ENCODE data around the gene LZTFL1. TPM values are rescaled to one million over a fixed set of nuclear protein-coding genes. Genes with fewer than 3 reads are reported as not detected.

LZTFL1 gene
- polyA plus RNA-seq, 4 donors: 4.5 to 34.4 (median 6.5) TPM

GRCh38 chr3:45884368-45885201, 42.7 kb upstream of the LZTFL1 start:
- H3K4me1 ChIP-seq (ENCODE audit: control insufficient read depth in 3 of 3, insufficient read depth in 2 of 3, low read depth in 1 of 3, low read length in 2 of 3): peaks cover 0 to 6% (median 0%) of the 10 kb centered on the region in 3 donors
- no peaks in the 10 kb centered on the region for H3K27me3 ChIP-seq (ENCODE audit: control insufficient read depth in 3 of 3, insufficient read depth in 3 of 3, low read length in 3 of 3)
- 68 to 79% (median 72%) methylated on average over 23 of the region's 23 CpGs for WGBS, 3 donors
- H3K36me3 ChIP-seq (ENCODE audit: control insufficient read depth in 3 of 3, insufficient read depth in 2 of 3, low read depth in 1 of 3, low read length in 3 of 3): no peaks in the 10 kb centered on the region
- DNase-seq (no peak), FAIRE-seq (no peak)
- H3K9me3 ChIP-seq (ENCODE audit: control insufficient read depth in 2 of 2, insufficient read depth in 1 of 2, low read depth in 1 of 2, low read length in 1 of 2): no peaks in the 10 kb centered on the region
- peak overlapping the region in 2 of 3 donors; percentile 24 to 39 for H3K27ac ChIP-seq (ENCODE audit: low read depth in 1 of 3, low read length in 2 of 3)
- H3K4me3 ChIP-seq (ENCODE audit: low read depth in 1 of 3, low read length in 3 of 3): peak overlapping the region in 1 of 3 donors; percentile 18

GRCh38 chr3:45881078-45882022, 39.4 kb upstream of the LZTFL1 start:
- Histone ChIP-seq H3K4me1 (ENCODE audit: control insufficient read depth in 3 of 3, insufficient read depth in 2 of 3, low read depth in 1 of 3, low read length in 2 of 3) (peaks cover 0 to 6% (median 0%) of the 10 kb centered on the region in 3 donors), H3K9me3 (ENCODE audit: control insufficient read depth in 2 of 2, insufficient read depth in 1 of 2, low read depth in 1 of 2, low read length in 1 of 2) (no peaks in the 10 kb centered on the region), H3K4me3 (ENCODE audit: low read depth in 1 of 3, low read length in 3 of 3) (no peak overlapping the region), H3K27me3 (ENCODE audit: control insufficient read depth in 3 of 3, insufficient read depth in 3 of 3, low read length in 3 of 3) (no peaks in the 10 kb centered on the region), H3K27ac (ENCODE audit: low read depth in 1 of 3, low read length in 2 of 3) (peak overlapping the region in 2 of 3 donors; percentile 36 to 60), H3K36me3 (ENCODE audit: control insufficient read depth in 3 of 3, insufficient read depth in 2 of 3, low read depth in 1 of 3, low read length in 3 of 3) (no peaks in the 10 kb centered on the region)
- FAIRE-seq (no peak), DNase-seq (peak in 1 of 2 donors; percentile 71)
- WGBS, 3 donors: 53 to 67% (median 58%) methylated on average over 8 of the region's 8 CpGs

DNA sequence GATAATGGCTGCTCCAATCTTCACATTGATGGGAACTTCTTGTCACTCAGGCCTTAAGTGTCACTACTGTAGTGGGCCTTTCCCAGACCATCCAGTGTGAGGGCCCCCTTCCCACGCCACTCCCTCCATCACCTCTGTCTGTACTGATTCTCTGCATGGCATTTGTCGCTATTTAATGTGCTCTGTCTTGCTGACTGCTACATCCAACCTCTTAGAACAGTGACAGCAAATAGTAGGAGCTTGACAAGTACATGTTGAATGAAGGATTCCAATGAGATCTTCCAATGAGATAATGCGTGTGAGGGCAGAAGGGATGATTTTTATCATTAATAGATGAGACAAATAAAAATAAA, 38.8 kb upstream of the LZTFL1 start:
- no peak for FAIRE-seq
- no peak for DNase-seq
- 67 to 87% (median 77%) methylated on average over 3 of the region's 3 CpGs for WGBS, 3 donors
- H3K4me1 ChIP-seq (ENCODE audit: control insufficient read depth in 3 of 3, insufficient read depth in 2 of 3, low read depth in 1 of 3, low read length in 2 of 3): peaks cover 0 to 6% (median 0%) of the 10 kb centered on the region in 3 donors
- no peaks in the 10 kb centered on the region for H3K9me3 ChIP-seq (ENCODE audit: control insufficient read depth in 2 of 2, insufficient read depth in 1 of 2, low read depth in 1 of 2, low read length in 1 of 2)
- peak overlapping the region in 2 of 3 donors; percentile 65 for H3K27ac ChIP-seq (ENCODE audit: low read depth in 1 of 3, low read length in 2 of 3)
- H3K36me3 ChIP-seq (ENCODE audit: control insufficient read depth in 3 of 3, insufficient read depth in 2 of 3, low read depth in 1 of 3, low read length in 3 of 3): no peaks in the 10 kb centered on the region
- no peaks in the 10 kb centered on the region for H3K27me3 ChIP-seq (ENCODE audit: control insufficient read depth in 3 of 3, insufficient read depth in 3 of 3, low read length in 3 of 3)
- no peak overlapping the region for H3K4me3 ChIP-seq (ENCODE audit: low read depth in 1 of 3, low read length in 3 of 3)

DNA sequence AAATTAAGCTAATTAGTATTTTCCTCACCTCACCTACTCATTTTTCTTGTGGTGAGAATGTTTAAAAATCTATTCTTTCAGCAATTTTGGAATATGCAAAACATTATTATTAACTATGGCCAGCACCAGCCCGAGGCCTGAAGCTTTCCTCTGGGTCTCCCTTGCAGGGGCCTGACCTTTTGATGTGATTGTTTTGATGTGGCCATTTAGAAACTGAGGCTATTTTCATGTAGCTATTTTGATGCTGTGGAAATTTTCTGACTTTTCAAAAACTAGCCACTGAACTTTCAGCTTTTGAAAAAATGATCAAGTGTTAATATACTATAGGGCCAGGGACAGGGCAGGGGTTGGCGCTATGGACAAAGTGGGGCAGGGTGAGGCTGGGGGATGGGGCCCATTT, 36.2 kb upstream of the LZTFL1 start:
- no peaks in the 10 kb centered on the region for H3K9me3 ChIP-seq (ENCODE audit: control insufficient read depth in 2 of 2, insufficient read depth in 1 of 2, low read depth in 1 of 2, low read length in 1 of 2)
- 76 to 90% (median 80%) methylated on average over 2 of the region's 2 CpGs for WGBS, 3 donors
- FAIRE-seq: no peak
- no peak overlapping the region for H3K27ac ChIP-seq (ENCODE audit: low read depth in 1 of 3, low read length in 2 of 3)
- no peak for DNase-seq
- H3K27me3 ChIP-seq (ENCODE audit: control insufficient read depth in 3 of 3, insufficient read depth in 3 of 3, low read length in 3 of 3): no peaks in the 10 kb centered on the region
- no peak overlapping the region for H3K4me3 ChIP-seq (ENCODE audit: low read depth in 1 of 3, low read length in 3 of 3)
- H3K4me1 ChIP-seq (ENCODE audit: control insufficient read depth in 3 of 3, insufficient read depth in 2 of 3, low read depth in 1 of 3, low read length in 2 of 3): peaks cover 0 to 6% (median 0%) of the 10 kb centered on the region in 3 donors
- H3K36me3 ChIP-seq (ENCODE audit: control insufficient read depth in 3 of 3, insufficient read depth in 2 of 3, low read depth in 1 of 3, low read length in 3 of 3): no peaks in the 10 kb centered on the region

GRCh38 chr3:45874677-45875346, 32.9 kb upstream of the LZTFL1 start:
- WGBS, 3 donors: 69 to 81% (median 77%) methylated on average over 5 of the region's 5 CpGs
- DNase-seq (no peak), FAIRE-seq (no peak)
- Histone ChIP-seq H3K4me3 (ENCODE audit: low read depth in 1 of 3, low read length in 3 of 3) (no peak overlapping the region), H3K27me3 (ENCODE audit: control insufficient read depth in 3 of 3, insufficient read depth in 3 of 3, low read length in 3 of 3) (no peaks in the 10 kb centered on the region), H3K4me1 (ENCODE audit: control insufficient read depth in 3 of 3, insufficient read depth in 2 of 3, low read depth in 1 of 3, low read length in 2 of 3) (no peaks in the 10 kb centered on the region), H3K9me3 (ENCODE audit: control insufficient read depth in 2 of 2, insufficient read depth in 1 of 2, low read depth in 1 of 2, low read length in 1 of 2) (no peaks in the 10 kb centered on the region), H3K27ac (ENCODE audit: low read depth in 1 of 3, low read length in 2 of 3) (peak overlapping the region in 1 of 3 donors; percentile 14), H3K36me3 (ENCODE audit: control insufficient read depth in 3 of 3, insufficient read depth in 2 of 3, low read depth in 1 of 3, low read length in 3 of 3) (no peaks in the 10 kb centered on the region)

DNA sequence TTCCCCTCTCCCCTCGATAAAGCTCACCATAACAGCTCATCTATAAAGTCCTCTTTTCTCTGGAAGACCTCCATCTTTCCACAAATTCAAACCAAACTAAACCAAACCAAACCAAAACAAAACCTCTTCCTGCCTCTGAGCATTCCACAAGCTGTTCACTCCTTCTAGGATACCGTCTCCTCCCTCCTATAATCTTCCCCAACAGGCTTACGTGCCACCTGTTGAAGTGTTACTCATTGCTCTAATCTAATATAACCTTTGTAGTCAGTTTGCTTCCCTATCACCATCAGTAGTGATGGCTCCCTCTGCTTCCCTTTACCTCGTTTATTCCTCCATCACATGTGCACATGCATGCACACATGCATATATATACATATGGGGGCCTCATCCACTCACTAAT, 31.7 kb upstream of the LZTFL1 start:
- 40 to 67% (median 48%) methylated on average over 4 of the region's 4 CpGs for WGBS, 3 donors
- FAIRE-seq: no peak

GRCh38 chr3:45873036-45873435, 31.1 kb upstream of the LZTFL1 start:
- Histone ChIP-seq H3K4me3 (ENCODE audit: low read depth in 1 of 3, low read length in 3 of 3) (no peak overlapping the region), H3K27me3 (ENCODE audit: control insufficient read depth in 3 of 3, insufficient read depth in 3 of 3, low read length in 3 of 3) (no peaks in the 10 kb centered on the region)
- no peak for FAIRE-seq

More for the DNA sequence above, 31.7 kb upstream of the LZTFL1 start:
- no peak overlapping the region for H3K4me3 ChIP-seq (ENCODE audit: low read depth in 1 of 3, low read length in 3 of 3)
- peak in 1 of 2 donors; percentile 50 for DNase-seq
- H3K36me3 ChIP-seq (ENCODE audit: control insufficient read depth in 3 of 3, insufficient read depth in 2 of 3, low read depth in 1 of 3, low read length in 3 of 3): no peaks in the 10 kb centered on the region
- no peak overlapping the region for H3K27ac ChIP-seq (ENCODE audit: low read depth in 1 of 3, low read length in 2 of 3)
- no peaks in the 10 kb centered on the region for H3K9me3 ChIP-seq (ENCODE audit: control insufficient read depth in 2 of 2, insufficient read depth in 1 of 2, low read depth in 1 of 2, low read length in 1 of 2)
- no peaks in the 10 kb centered on the region for H3K27me3 ChIP-seq (ENCODE audit: control insufficient read depth in 3 of 3, insufficient read depth in 3 of 3, low read length in 3 of 3)
- H3K4me1 ChIP-seq (ENCODE audit: control insufficient read depth in 3 of 3, insufficient read depth in 2 of 3, low read depth in 1 of 3, low read length in 2 of 3): no peaks in the 10 kb centered on the region

GRCh38 chr3:45872569-45872968, 30.6 kb upstream of the LZTFL1 start:
- H3K36me3 ChIP-seq (ENCODE audit: control insufficient read depth in 3 of 3, insufficient read depth in 2 of 3, low read depth in 1 of 3, low read length in 3 of 3): no peaks in the 10 kb centered on the region
- DNase-seq: no peak
- no peak for FAIRE-seq

More at GRCh38 chr3:45873036-45873435, 31.1 kb upstream of the LZTFL1 start:
- no peak for DNase-seq
- Histone ChIP-seq H3K4me1 (ENCODE audit: control insufficient read depth in 3 of 3, insufficient read depth in 2 of 3, low read depth in 1 of 3, low read length in 2 of 3) (no peaks in the 10 kb centered on the region), H3K9me3 (ENCODE audit: control insufficient read depth in 2 of 2, insufficient read depth in 1 of 2, low read depth in 1 of 2, low read length in 1 of 2) (no peaks in the 10 kb centered on the region), H3K27ac (ENCODE audit: low read depth in 1 of 3, low read length in 2 of 3) (no peak overlapping the region), H3K36me3 (ENCODE audit: control insufficient read depth in 3 of 3, insufficient read depth in 2 of 3, low read depth in 1 of 3, low read length in 3 of 3) (no peaks in the 10 kb centered on the region)

More at GRCh38 chr3:45872569-45872968, 30.6 kb upstream of the LZTFL1 start:
- no peaks in the 10 kb centered on the region for H3K27me3 ChIP-seq (ENCODE audit: control insufficient read depth in 3 of 3, insufficient read depth in 3 of 3, low read length in 3 of 3)
- no peaks in the 10 kb centered on the region for H3K9me3 ChIP-seq (ENCODE audit: control insufficient read depth in 2 of 2, insufficient read depth in 1 of 2, low read depth in 1 of 2, low read length in 1 of 2)
- no peak overlapping the region for H3K4me3 ChIP-seq (ENCODE audit: low read depth in 1 of 3, low read length in 3 of 3)
- H3K4me1 ChIP-seq (ENCODE audit: control insufficient read depth in 3 of 3, insufficient read depth in 2 of 3, low read depth in 1 of 3, low read length in 2 of 3): no peaks in the 10 kb centered on the region
- 63 to 86% (median 75%) methylated on average over 2 of the region's 2 CpGs for WGBS, 3 donors
- peak overlapping the region in 1 of 3 donors; percentile 58 for H3K27ac ChIP-seq (ENCODE audit: low read depth in 1 of 3, low read length in 2 of 3)
